ENCODE data around the gene SDK1.

DNA sequence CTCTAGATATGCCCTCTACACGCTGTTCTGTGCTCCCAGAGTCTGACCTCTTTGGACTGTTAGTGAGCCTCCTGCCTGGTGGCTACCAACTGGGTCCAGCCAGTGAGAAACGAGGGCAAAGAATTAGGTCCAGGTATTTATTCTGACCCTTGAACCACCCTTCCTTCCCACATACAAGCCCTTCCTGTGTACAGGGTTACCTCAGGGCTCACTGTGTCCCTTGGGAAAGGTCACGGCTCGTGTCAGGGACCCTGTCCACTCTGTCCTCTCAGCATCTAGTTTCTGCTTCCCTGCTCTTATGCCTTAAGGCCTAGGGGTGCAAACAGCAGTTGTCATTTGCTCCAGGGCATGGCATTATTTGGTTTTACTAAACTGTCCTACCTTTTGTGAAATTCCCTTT is 180.4 kb downstream of the SDK1 start:
- TF ChIP-seq, protein P1, sequence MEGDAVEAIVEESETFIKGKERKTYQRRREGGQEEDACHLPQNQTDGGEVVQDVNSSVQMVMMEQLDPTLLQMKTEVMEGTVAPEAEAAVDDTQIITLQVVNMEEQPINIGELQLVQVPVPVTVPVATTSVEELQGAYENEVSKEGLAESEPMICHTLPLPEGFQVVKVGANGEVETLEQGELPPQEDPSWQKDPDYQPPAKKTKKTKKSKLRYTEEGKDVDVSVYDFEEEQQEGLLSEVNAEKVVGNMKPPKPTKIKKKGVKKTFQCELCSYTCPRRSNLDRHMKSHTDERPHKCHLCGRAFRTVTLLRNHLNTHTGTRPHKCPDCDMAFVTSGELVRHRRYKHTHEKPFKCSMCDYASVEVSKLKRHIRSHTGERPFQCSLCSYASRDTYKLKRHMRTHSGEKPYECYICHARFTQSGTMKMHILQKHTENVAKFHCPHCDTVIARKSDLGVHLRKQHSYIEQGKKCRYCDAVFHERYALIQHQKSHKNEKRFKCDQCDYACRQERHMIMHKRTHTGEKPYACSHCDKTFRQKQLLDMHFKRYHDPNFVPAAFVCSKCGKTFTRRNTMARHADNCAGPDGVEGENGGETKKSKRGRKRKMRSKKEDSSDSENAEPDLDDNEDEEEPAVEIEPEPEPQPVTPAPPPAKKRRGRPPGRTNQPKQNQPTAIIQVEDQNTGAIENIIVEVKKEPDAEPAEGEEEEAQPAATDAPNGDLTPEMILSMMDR (IDR thresholded peaks at IDR 0.05 in 4 of 5, conservative IDR thresholded peaks at IDR 0.05 in 1 of 5): no peak
- TF ChIP-seq POLR2A (IDR thresholded peaks at IDR 0.05): no peak
